KMS-11 (cell line): ENCODE measurements around the gene RFX1.

Experiments
- H2AFZ ChIP-seq: fragments of 200-600 bp; sonication (generic); 2 replicates; pipeline ENCODE4 v1.6.1; 2016; ENCODE audit warnings: antibody characterized with exemption, mixed run types, low read depth
- H3K27ac ChIP-seq: fragments of 200-600 bp; sonication (generic); 2 replicates; pipeline ENCODE4 v1.6.1; 2016; ENCODE audit warnings: mild to moderate bottlenecking, mixed run types
- H3K27me3 ChIP-seq: fragments of 200-600 bp; sonication (generic); 2 replicates; pipeline ENCODE4 v1.6.1; 2017; ENCODE audit warnings: mild to moderate bottlenecking, low read depth, mixed run types, moderate library complexity; ENCODE audit not compliant: insufficient read depth
- H3K36me3 ChIP-seq: fragments of 200-600 bp; sonication (generic); 2 replicates; pipeline ENCODE4 v1.6.1; 2017; ENCODE audit warnings: mild to moderate bottlenecking, mixed run types; ENCODE audit not compliant: insufficient read depth
- H3K4me1 ChIP-seq: fragments of 200-600 bp; sonication (generic); 2 replicates; pipeline ENCODE4 v1.6.1; 2016; ENCODE audit warnings: mild to moderate bottlenecking, low read depth, mixed run types; ENCODE audit not compliant: poor library complexity, severe bottlenecking
- H3K4me2 ChIP-seq: fragments of 200-600 bp; sonication (generic); 2 replicates; pipeline ENCODE4 v1.7.0; 2016; ENCODE audit warnings: mild to moderate bottlenecking, mixed run types
- H3K4me3 ChIP-seq: fragments of 200-600 bp; sonication (generic); IDR thresholded peaks from 2 replicates; pipeline ENCODE4 v1.6.1; 2017; ENCODE audit warnings: low read depth, low read length, mixed read lengths; ENCODE audit not compliant: insufficient read depth
- H3K79me2 ChIP-seq: fragments of 200-600 bp; sonication (generic); 2 replicates; pipeline ENCODE4 v1.6.1; 2016; ENCODE audit warnings: low read depth, mixed run types; ENCODE audit not compliant: insufficient read depth
- H3K9ac ChIP-seq: fragments of 200-600 bp; sonication (generic); 2 replicates; pipeline ENCODE4 v1.6.1; 2016; ENCODE audit warnings: mild to moderate bottlenecking, mixed run types
- H4K20me1 ChIP-seq: fragments of 200-600 bp; sonication (generic); 2 replicates; pipeline ENCODE4 v1.6.1; 2016; ENCODE audit warnings: mild to moderate bottlenecking, mixed run types; ENCODE audit not compliant: insufficient read depth
- CTCF ChIP-seq: fragments of 200-600 bp; sonication (generic); conservative IDR thresholded peaks from 2 replicates; pipeline ENCODE4 v1.6.1; 2017; ENCODE audit warnings: low read depth, mild to moderate bottlenecking, antibody characterized with exemption, low read length, moderate library complexity, mixed read lengths

RFX1 gene

DNA sequence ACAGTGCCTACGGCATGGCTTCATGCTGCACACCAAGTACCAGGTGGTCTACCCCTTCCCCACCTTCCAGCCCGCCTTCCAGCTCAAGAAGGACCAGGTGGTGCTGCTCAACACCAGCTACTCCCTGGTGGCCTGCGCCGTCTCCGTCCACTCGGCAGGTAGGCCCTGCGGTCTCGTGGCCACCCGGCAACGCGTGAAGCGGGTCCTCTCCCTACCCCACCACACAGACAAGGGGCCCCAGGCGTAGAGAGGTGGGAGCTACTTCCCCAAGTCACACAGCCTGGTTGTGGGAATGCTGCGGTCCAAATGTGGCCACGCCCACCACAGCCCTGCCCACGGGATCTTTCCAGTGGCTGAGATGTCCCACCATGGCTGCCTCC is 49.8 kb downstream of the RFX1 start:
- H3K4me2 ChIP-seq = no peak overlapping the region
- no peaks in the 10 kb centered on the region for H4K20me1 ChIP-seq
- no peaks in the 10 kb centered on the region for H3K27me3 ChIP-seq
- peaks cover 10% of the 10 kb centered on the region; the same call in 1 of the 2 replicates for H3K79me2 ChIP-seq
- H3K36me3 ChIP-seq = no peaks in the 10 kb centered on the region
- peaks cover 7% of the 10 kb centered on the region for H3K4me1 ChIP-seq
- no peak overlapping the region for H3K9ac ChIP-seq
- TF ChIP-seq CTCF = no peak
- no peak overlapping the region for H3K27ac ChIP-seq
- H2AFZ ChIP-seq = no peak overlapping the region
- H3K4me3 ChIP-seq = no peak overlapping the region

DNA sequence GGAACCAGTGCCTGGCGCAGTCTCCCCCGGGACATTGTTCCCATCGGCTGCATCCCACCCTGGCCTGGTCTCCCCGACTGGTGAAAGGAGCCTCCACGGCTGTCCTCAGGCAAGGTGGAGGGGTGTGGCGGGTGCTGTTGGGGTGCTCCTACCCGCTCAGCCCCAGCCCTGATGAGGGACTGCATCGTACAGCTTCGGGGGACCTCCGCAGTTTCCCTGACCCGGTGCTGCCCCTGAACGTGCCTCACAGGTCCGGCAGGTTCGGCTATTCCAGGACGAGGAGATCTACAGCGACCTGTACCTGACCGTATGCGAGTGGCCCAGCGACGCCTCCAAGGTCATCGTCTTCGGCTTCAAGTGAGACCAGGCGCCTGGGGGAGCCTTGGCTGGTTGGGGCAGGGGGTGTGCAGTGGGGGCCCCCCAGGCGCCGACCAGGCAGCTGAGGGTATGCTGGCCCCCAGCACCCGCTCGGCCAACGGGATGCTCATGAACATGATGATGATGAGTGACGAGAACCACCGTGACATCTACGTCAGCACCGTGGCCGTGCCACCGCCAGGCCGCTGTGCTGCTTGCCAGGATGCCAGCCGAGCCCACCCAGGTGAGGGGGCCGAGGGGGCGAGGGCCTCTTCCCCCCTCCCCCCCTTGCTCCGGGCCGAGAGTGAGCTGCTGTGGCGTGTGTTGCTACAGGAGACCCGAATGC is 50.3 kb downstream of the RFX1 start:
- H3K36me3 ChIP-seq = no peaks in the 10 kb centered on the region
- no peak overlapping the region for H2AFZ ChIP-seq
- H3K9ac ChIP-seq = no peak overlapping the region
- H3K79me2 ChIP-seq = peaks cover 10% of the 10 kb centered on the region; the same call in 1 of the 2 replicates
- H3K4me2 ChIP-seq = no peak overlapping the region
- TF ChIP-seq CTCF = no peak
- H4K20me1 ChIP-seq = no peaks in the 10 kb centered on the region
- no peak overlapping the region for H3K4me3 ChIP-seq
- peaks cover 7% of the 10 kb centered on the region for H3K4me1 ChIP-seq
- no peak overlapping the region for H3K27ac ChIP-seq
- no peaks in the 10 kb centered on the region for H3K27me3 ChIP-seq

DNA sequence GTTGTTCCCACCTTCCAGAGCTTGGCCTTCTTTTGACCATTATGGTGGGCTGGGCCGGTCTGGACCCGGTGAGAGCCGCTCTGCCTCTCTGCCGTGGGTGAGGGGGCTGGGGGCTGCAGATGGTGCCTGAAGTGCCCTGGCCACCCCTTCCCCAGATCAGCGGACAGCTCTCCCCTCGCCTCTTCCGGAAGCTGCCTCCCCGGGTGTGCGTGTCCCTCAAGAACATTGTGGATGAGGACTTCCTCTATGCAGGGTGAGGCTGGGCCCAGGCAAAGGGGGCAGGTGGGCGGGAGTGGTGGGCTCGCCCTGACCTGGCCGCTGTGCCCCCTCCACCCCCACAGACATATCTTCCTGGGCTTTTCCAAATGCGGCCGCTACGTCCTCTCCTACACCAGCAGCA is 51.9 kb downstream of the RFX1 start:
- H2AFZ ChIP-seq = no peak overlapping the region
- no peaks in the 10 kb centered on the region for H3K27me3 ChIP-seq
- H3K4me2 ChIP-seq = no peak overlapping the region; the same call in 1 of the 2 replicates
- peaks cover 10% of the 10 kb centered on the region; the same call in 1 of the 2 replicates for H3K79me2 ChIP-seq
- no peaks in the 10 kb centered on the region for H3K36me3 ChIP-seq
- H3K4me3 ChIP-seq = no peak overlapping the region
- H4K20me1 ChIP-seq = no peaks in the 10 kb centered on the region
- H3K4me1 ChIP-seq = peaks cover 7% of the 10 kb centered on the region
- no peak overlapping the region for H3K27ac ChIP-seq
- H3K9ac ChIP-seq = no peak overlapping the region
- TF ChIP-seq CTCF = no peak

GRCh38 chr19:13952931-13953531 is 53.1 kb downstream of the RFX1 start:
- Histone ChIP-seq H3K4me1 (peaks cover 7% of the 10 kb centered on the region), H3K4me2 (peak overlapping the region; percentile 82), H3K4me3 (no peak overlapping the region), H2AFZ (no peak overlapping the region), H3K36me3 (no peaks in the 10 kb centered on the region), H3K27me3 (no peaks in the 10 kb centered on the region), H3K27ac (no peak overlapping the region), H3K79me2 (peaks cover 10% of the 10 kb centered on the region; the same call in 1 of the 2 replicates), H4K20me1 (no peaks in the 10 kb centered on the region), H3K9ac (peak overlapping the region; percentile 32; the same call in 1 of the 2 replicates)
- TF ChIP-seq CTCF = no peak
